BLaER1 (cell line): Measurements from ENCODE around the gene PRDM9.
"Not testable (repeated sequence)": the region's sequence is repeated elsewhere in the genome, so short reads cannot be mapped to it uniquely, and the experiment has no call there.

ENCODE experiments used
- H3K27ac ChIP-seq: shearing (Covaris generic); formaldehyde crosslinking; 2 replicates; pipeline ENCODE4 v1.8.1; 2022
- H3K27me3 ChIP-seq: shearing (Covaris generic); formaldehyde crosslinking; 2 replicates; pipeline ENCODE4 v1.8.1; 2022
- H3K36me3 ChIP-seq: shearing (Covaris generic); formaldehyde crosslinking; 2 replicates; pipeline ENCODE4 v1.8.1; 2022
- H3K4me1 ChIP-seq: shearing (Covaris generic); formaldehyde crosslinking; 2 replicates; pipeline ENCODE4 v1.8.1; 2022
- H3K4me2 ChIP-seq: shearing (Covaris generic); formaldehyde crosslinking; 2 replicates; pipeline ENCODE4 v1.8.1; 2022
- H3K4me3 ChIP-seq: shearing (Covaris generic); formaldehyde crosslinking; 2 replicates; pipeline ENCODE4 v1.8.1; 2022
- H3K9ac ChIP-seq: shearing (Covaris generic); formaldehyde crosslinking; 2 replicates; pipeline ENCODE4 v1.8.1; 2022
- H3K9me3 ChIP-seq: shearing (Covaris generic); formaldehyde crosslinking; 2 replicates; pipeline ENCODE4 v1.8.1; 2022
- H4K20me1 ChIP-seq: shearing (Covaris generic); formaldehyde crosslinking; 2 replicates; pipeline ENCODE4 v1.8.1; 2022
- Cebpa-rat ChIP-seq: shearing (Covaris generic); IDR thresholded peaks from 2 replicates; pipeline ENCODE4 v1.8.1; 2022

Gene PRDM9

GRCh38 chr5:23525751-23526150, 18.3 kb downstream of the PRDM9 start:
- no peak for TF ChIP-seq Cebpa-rat
- Histone ChIP-seq H4K20me1 (no peaks in the 10 kb centered on the region), H3K4me3 (no peak overlapping the region), H3K36me3 (no peaks in the 10 kb centered on the region), H3K4me1 (peaks cover 11% of the 10 kb centered on the region), H3K27me3 (no peaks in the 10 kb centered on the region), H3K4me2 (no peak overlapping the region), H3K9ac (no peak overlapping the region), H3K9me3 (peaks cover 11% of the 10 kb centered on the region; the same call in 1 of the 2 replicates), H3K27ac (no peak overlapping the region)

GRCh38 chr5:23526616-23527015, 19.2 kb downstream of the PRDM9 start:
- peaks cover 11% of the 10 kb centered on the region for H3K4me1 ChIP-seq
- H3K27ac ChIP-seq, H3K9ac ChIP-seq, H3K27me3 ChIP-seq, H3K36me3 ChIP-seq, H4K20me1 ChIP-seq, H3K4me3 ChIP-seq, H3K4me2 ChIP-seq: not testable (repeated sequence)
- H3K9me3 ChIP-seq: peaks cover 11% of the 10 kb centered on the region; the same call in 1 of the 2 replicates

GRCh38 chr5:23527216-23527920, 20.0 kb downstream of the PRDM9 start:
- H3K36me3 ChIP-seq, H3K9ac ChIP-seq, H3K27ac ChIP-seq, H3K27me3 ChIP-seq, H3K4me3 ChIP-seq, H3K4me2 ChIP-seq, H4K20me1 ChIP-seq: not testable (repeated sequence)
- Histone ChIP-seq H3K4me1 (peaks cover 11% of the 10 kb centered on the region), H3K9me3 (peaks cover 11% of the 10 kb centered on the region; the same call in 1 of the 2 replicates)

GRCh38 chr5:23528677-23529076, 21.3 kb downstream of the PRDM9 start:
- H3K9ac ChIP-seq: no peak overlapping the region
- peaks cover 11% of the 10 kb centered on the region; the same call in 1 of the 2 replicates for H3K9me3 ChIP-seq
- no peak overlapping the region for H3K4me2 ChIP-seq
- peaks cover 11% of the 10 kb centered on the region for H3K4me1 ChIP-seq
- no peak overlapping the region for H3K27ac ChIP-seq
- H3K27me3 ChIP-seq: no peaks in the 10 kb centered on the region
- no peaks in the 10 kb centered on the region for H3K36me3 ChIP-seq
- no peak overlapping the region for H3K4me3 ChIP-seq
- no peaks in the 10 kb centered on the region for H4K20me1 ChIP-seq
- TF ChIP-seq Cebpa-rat: no peak

- no peak overlapping the region for H3K4me2 ChIP-seq
These were observed 23.2 kb downstream of the PRDM9 start for GRCh38 chr5:23530571-23530970.

GRCh38 chr5:23571059-23571458, 63.6 kb downstream of the PRDM9 start:
- Histone ChIP-seq H3K4me1 (no peaks in the 10 kb centered on the region), H3K9me3 (no peaks in the 10 kb centered on the region)

More at GRCh38 chr5:23530571-23530970, 23.2 kb downstream of the PRDM9 start:
- Histone ChIP-seq H3K36me3 (no peaks in the 10 kb centered on the region), H3K4me1 (peaks cover 11% of the 10 kb centered on the region), H3K4me3 (no peak overlapping the region), H4K20me1 (no peaks in the 10 kb centered on the region), H3K27ac (no peak overlapping the region), H3K9ac (no peak overlapping the region), H3K27me3 (no peaks in the 10 kb centered on the region), H3K9me3 (peaks cover 11% of the 10 kb centered on the region; the same call in 1 of the 2 replicates)
- no peak for TF ChIP-seq Cebpa-rat

More at GRCh38 chr5:23571059-23571458, 63.6 kb downstream of the PRDM9 start:
- Histone ChIP-seq H3K4me3 (no peak overlapping the region), H3K27me3 (no peaks in the 10 kb centered on the region), H3K36me3 (no peaks in the 10 kb centered on the region), H3K9ac (no peak overlapping the region), H4K20me1 (no peaks in the 10 kb centered on the region), H3K27ac (no peak overlapping the region), H3K4me2 (no peak overlapping the region)
- no peak for TF ChIP-seq Cebpa-rat
